GM18519 (cell line): Measurements from ENCODE around the gene COMMD1.
"Not testable (repeated sequence)": the region's sequence is repeated elsewhere in the genome, so short reads cannot be mapped to it uniquely, and the experiment has no call there.

Experiments used
- ATAC-seq: cut with Tn5 transposase; IDR thresholded peaks from one replicate; pipeline ENCODE4 v1.9.1; 2021; ENCODE audit warnings: mild to moderate bottlenecking, moderate library complexity; ENCODE audit not compliant: unreplicated experiment, low FRiP score

The COMMD1 gene

GRCh38 chr2:62010632-62011256 lies 105.3 kb downstream of the COMMD1 start:
- ATAC-seq: no peak

- ATAC-seq: no peak
Measured at GRCh38 chr2:62013641-62014040, 108.2 kb downstream of the COMMD1 start.

GRCh38 chr2:62014102-62014501 lies 108.6 kb downstream of the COMMD1 start:
- ATAC-seq: no peak

- ATAC-seq: no peak
Measured at GRCh38 chr2:62016957-62017356, 111.5 kb downstream of the COMMD1 start.

GRCh38 chr2:62029910-62030309 lies 124.4 kb downstream of the COMMD1 start:
- no peak for ATAC-seq

GRCh38 chr2:62030902-62031301 lies 125.4 kb downstream of the COMMD1 start:
- no peak for ATAC-seq

- ATAC-seq: no peak
Measured at GRCh38 chr2:62032096-62032495, 126.6 kb downstream of the COMMD1 start.

GRCh38 chr2:62034715-62035114 lies 129.2 kb downstream of the COMMD1 start:
- no peak for ATAC-seq

- no peak for ATAC-seq
Measured at GRCh38 chr2:62036229-62036628, 130.8 kb downstream of the COMMD1 start.

GRCh38 chr2:62036761-62037250 lies 131.3 kb downstream of the COMMD1 start:
- no peak for ATAC-seq

GRCh38 chr2:62038975-62039771 lies 133.7 kb downstream of the COMMD1 start:
- peak; percentile 97 for ATAC-seq

- no peak for ATAC-seq
Measured at GRCh38 chr2:62040926-62041325, 135.5 kb downstream of the COMMD1 start.

- ATAC-seq: not testable (repeated sequence)
Measured at GRCh38 chr2:62041701-62042385, 136.4 kb downstream of the COMMD1 start.

GRCh38 chr2:62042400-62042799 lies 136.9 kb downstream of the COMMD1 start:
- no peak for ATAC-seq

- ATAC-seq: no peak
Measured at GRCh38 chr2:62042944-62043343, 137.5 kb downstream of the COMMD1 start.

GRCh38 chr2:62045017-62045543 lies 139.6 kb downstream of the COMMD1 start:
- ATAC-seq: no peak

GRCh38 chr2:62046141-62046540 lies 140.7 kb downstream of the COMMD1 start:
- no peak for ATAC-seq

GRCh38 chr2:62050456-62051045 lies 145.1 kb downstream of the COMMD1 start:
- ATAC-seq: no peak

- ATAC-seq: no peak
Measured at GRCh38 chr2:62054029-62054791, 148.7 kb downstream of the COMMD1 start.

GRCh38 chr2:62054916-62055450 lies 149.5 kb downstream of the COMMD1 start:
- ATAC-seq: no peak
